ENCODE results near the gene TP73.

The TP73 gene

DNA sequence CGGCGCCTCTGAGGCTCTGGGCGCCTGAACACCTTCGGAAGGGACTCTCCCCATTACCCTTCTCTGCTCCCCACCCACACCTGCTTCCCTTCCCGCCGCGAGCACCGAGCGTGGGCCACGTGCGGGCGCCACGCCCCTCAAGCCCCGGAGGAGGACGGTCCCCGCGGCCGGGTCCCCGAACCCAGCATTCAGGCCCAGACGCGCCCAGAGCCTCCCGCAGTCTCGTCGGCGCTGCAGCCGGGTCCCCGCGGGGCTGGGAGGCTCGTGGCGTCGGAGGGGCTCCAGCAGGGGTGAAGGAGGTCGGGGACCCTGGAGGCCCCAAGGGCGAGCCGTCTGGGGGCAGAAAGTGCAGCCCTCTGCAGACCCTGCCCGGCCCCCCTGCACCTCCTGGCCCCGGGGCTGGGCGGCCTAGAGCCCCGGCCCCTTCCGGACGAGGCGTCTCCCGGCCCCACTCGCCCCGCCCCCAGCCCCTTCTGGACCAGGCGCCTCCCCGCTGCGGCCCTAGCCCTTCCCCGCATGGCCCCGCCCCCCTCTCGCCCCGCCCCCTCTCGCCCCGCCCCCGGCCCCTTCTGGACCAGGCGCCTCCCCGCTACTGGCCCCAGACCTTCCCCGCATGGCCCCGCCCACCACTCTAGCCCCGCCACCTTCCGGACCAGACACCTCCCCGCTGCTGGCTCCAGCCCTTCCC, 119.9 kb downstream of the TP73 start:
- peak; percentile 99 for DNase-seq (ENCODE audit: extremely low spot score)
- TF ChIP-seq L3MBTL2 (conservative IDR thresholded peaks at IDR 0.05) (peak; percentile 75), CTBP1 (IDR thresholded peaks at IDR 0.05; ENCODE audit: borderline replicate concordance) (no peak), ZNF384 (IDR thresholded peaks at IDR 0.05) (no peak)
- ChIA-PET POLR2A (interaction anchor here (0.6 to 3.0 kb wide), 3 partner anchors 11 to 44 kb away, joined by 3 to 11 read pairs (median 5); partner anchors contain the start of gene LRRC47), CTCF (no interaction called here)

DNA sequence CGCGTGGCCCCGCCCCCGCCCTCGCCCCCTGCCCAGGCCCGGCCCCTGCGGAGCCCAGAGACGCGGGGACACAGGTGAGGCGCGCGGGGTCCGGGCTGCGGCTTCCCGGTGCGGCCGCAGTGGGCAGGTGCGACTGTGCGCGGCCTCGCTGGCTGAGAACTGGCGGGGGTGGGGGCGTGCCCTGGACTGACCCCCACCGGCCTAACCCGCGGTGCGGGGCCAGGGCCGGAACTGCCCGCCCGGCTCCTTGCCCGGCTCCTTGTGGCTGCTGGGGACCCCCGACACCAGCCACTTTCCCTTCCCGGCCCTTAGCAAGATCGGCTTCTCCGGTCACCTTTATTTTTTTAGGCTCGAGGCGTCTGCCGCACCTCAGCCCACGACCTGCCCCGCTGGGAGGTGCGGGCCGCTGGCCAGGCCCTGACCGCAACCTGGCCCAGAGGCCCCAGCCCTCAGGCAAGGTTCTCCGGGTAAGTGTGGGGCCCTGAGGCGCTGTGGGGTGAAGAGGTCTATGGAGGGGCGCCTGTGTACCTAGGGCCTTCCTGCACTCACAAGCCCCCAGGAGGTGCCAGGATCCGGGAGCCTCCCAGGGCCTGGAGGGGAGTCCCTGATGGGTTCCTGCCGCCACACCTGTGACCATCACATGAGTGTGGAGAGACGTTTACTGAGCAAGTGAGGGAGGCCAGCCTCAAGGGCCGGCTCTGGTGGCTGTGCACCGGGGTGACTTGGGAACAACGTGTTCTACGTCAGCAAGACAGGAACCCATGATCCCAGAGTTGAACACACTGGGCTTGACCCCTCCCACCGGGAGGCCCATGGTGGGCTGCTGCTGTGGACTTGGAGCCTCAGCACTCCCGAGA, 120.6 kb downstream of the TP73 start, which contains the start of gene SMIM1:
Gene SMIM1, plus strand, starts transcription at position 35 of the 857 bp plus-strand sequence. CDS start 2,625 bp downstream, outside the sequence.
- CTCF ChIA-PET, result no interaction called here
- POLR2A ChIA-PET, result interaction anchor here (1.6 kb wide), 1 partner anchor 24 kb away, joined by 3 read pairs; the partner anchor contains the start of gene LRRC47

DNA sequence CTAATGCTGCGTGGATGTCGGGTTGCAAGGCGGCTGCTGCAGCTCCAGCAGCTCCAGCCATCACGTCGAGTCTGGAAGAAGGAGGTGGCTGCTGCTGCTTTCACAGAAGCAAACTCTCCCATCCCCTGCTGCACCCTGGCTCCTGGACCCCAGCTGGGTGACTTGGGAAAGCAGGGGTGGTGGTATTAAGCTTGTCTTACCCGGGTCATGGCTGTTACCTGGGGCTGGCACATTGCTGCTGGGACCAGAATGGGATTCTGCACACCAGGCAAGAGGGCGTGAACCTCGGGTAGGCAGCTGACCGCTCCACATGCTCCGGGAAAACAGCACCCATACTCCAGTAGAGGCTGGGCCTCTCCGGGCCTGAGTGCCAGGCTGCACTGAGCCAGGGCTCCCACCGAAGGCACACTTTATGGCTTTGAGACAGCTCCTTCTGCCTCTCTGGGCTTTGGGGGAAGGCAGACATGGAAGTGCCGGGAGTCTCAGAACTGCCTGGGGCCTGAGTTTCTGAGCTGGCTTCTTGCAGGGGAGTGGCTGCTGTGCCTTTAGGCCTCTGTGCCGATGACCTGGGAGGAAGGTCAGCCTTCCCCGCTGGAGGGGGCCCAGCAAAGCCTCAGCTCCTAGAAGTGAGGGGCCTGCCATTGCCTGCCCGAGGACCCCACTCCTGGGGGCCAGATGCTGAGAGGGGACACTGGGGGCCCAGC, 121.4 kb downstream of the TP73 start:
- ChIA-PET CTCF (no interaction called here), POLR2A (interaction anchor here (1.6 kb wide), 1 partner anchor 23 kb away, joined by 3 read pairs; the partner anchor contains the start of gene LRRC47)
- DNase-seq (ENCODE audit: extremely low spot score), result no peak
- TF ChIP-seq LEF1 (IDR thresholded peaks at IDR 0.05; ENCODE audit: borderline replicate concordance) (no peak), SUZ12 (IDR thresholded peaks at IDR 0.05) (no peak), FOXA1 (IDR thresholded peaks at IDR 0.05) (no peak), SP1 (IDR thresholded peaks at IDR 0.05) (no peak), FOXM1 (IDR thresholded peaks at IDR 0.05; ENCODE audit: borderline replicate concordance) (no peak), L3MBTL2 (conservative IDR thresholded peaks at IDR 0.05) (no peak), NFRKB (IDR thresholded peaks at IDR 0.05) (no peak)
- TF ChIP-seq, protein P1, sequence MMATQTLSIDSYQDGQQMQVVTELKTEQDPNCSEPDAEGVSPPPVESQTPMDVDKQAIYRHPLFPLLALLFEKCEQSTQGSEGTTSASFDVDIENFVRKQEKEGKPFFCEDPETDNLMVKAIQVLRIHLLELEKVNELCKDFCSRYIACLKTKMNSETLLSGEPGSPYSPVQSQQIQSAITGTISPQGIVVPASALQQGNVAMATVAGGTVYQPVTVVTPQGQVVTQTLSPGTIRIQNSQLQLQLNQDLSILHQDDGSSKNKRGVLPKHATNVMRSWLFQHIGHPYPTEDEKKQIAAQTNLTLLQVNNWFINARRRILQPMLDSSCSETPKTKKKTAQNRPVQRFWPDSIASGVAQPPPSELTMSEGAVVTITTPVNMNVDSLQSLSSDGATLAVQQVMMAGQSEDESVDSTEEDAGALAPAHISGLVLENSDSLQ (IDR thresholded peaks at IDR 0.05), result no peak

More for the DNA sequence above, 120.6 kb downstream of the TP73 start, which contains the start of gene SMIM1:
- DNase-seq (ENCODE audit: extremely low spot score), result no peak
- TF ChIP-seq HDGF (IDR thresholded peaks at IDR 0.05; ENCODE audit: borderline replicate concordance) (no peak), TARDBP (IDR thresholded peaks at IDR 0.05) (no peak), LEF1 (IDR thresholded peaks at IDR 0.05; ENCODE audit: borderline replicate concordance) (no peak), FOXK2 (IDR thresholded peaks at IDR 0.05) (no peak), ELF4 (IDR thresholded peaks at IDR 0.05) (no peak), NFRKB (IDR thresholded peaks at IDR 0.05) (no peak), BHLHE40 (IDR thresholded peaks at IDR 0.05; ENCODE audit: borderline replicate concordance) (no peak), FOXM1 (IDR thresholded peaks at IDR 0.05; ENCODE audit: borderline replicate concordance) (no peak)

DNA sequence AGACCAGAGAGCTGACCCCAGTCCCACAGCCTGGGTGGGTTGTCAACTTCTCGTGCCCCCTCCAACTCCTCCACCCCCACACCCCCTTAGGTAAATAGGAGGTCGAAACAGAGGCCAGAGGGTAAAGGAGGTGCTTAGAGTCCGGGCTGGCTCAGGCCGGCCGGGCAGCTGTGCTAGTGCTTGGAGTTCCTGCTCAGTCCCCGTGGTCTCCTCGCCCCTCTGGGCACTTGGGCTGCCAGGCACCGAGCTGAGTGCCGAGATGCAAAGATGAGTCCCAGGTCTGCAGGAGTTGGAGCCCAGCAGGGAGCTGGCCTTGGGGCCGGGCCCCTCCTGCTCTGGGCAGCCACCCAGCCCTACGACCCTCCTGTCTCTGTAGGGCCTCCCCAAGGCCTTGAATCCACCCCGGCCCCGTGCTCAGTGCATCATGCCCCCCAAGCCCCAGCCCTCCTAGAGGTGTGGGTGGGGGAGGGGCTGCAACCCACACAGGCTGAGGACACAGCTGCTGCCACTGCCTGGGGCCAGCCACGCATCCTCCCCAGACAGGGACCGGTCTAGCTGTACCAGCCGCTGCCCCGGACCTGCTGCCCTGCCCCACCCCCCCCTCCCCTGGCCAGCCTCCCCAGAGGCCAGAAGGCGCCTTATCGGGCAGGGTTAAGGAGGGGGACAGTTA, 122.1 kb downstream of the TP73 start:
- DNase-seq (ENCODE audit: extremely low spot score), result no peak
- TF ChIP-seq SP1 (IDR thresholded peaks at IDR 0.05) (no peak), SUZ12 (IDR thresholded peaks at IDR 0.05) (no peak), FOXK2 (IDR thresholded peaks at IDR 0.05) (no peak), ELF4 (IDR thresholded peaks at IDR 0.05) (no peak), FOXA1 (IDR thresholded peaks at IDR 0.05) (no peak), BHLHE40 (IDR thresholded peaks at IDR 0.05; ENCODE audit: borderline replicate concordance) (no peak), FOXM1 (IDR thresholded peaks at IDR 0.05; ENCODE audit: borderline replicate concordance) (no peak), ARNT (IDR thresholded peaks at IDR 0.05) (no peak), L3MBTL2 (conservative IDR thresholded peaks at IDR 0.05) (no peak), NFRKB (IDR thresholded peaks at IDR 0.05) (no peak), HDGF (IDR thresholded peaks at IDR 0.05; ENCODE audit: borderline replicate concordance) (no peak), ZNF384 (IDR thresholded peaks at IDR 0.05) (no peak)
- TF ChIP-seq, protein P1 (IDR thresholded peaks at IDR 0.05), result no peak
- ChIA-PET POLR2A (interaction anchor here (1.6 kb wide), 1 partner anchor 22 kb away, joined by 3 read pairs; the partner anchor contains the start of gene LRRC47), CTCF (no interaction called here)

DNA sequence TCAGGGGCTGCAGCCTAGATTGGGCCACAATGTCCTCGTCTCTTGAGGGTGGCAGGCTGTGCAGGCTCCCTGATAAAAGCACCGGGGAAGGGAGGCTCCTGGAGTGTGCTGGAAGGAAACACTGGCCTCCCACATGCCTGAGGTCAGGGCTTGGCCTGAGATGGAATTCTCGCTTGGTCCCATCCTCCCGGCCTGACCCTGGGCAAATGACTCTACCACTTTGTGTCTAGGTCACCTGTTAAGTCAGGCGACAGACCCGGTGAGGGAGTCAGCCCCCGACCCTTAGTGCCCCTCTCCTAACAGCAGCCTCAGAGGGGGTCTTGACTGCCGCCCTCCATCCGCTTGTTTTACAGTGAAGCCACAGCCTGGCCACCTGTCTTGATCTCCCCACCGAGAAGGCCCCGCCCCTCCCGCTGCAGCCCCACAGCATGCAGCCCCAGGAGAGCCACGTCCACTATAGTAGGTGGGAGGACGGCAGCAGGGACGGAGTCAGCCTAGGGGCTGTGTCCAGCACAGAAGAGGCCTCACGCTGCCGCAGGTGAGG, 122.7 kb downstream of the TP73 start:
- no peak for DNase-seq (ENCODE audit: extremely low spot score)
- POLR2A ChIA-PET, result interaction anchor here (0.7 to 1.6 kb wide), 2 partner anchors 21 to 22 kb away, joined by 3 read pairs; partner anchors contain the start of gene LRRC47

More for the DNA sequence above, 122.7 kb downstream of the TP73 start:
- CTCF ChIA-PET, result no interaction called here
- TF ChIP-seq BHLHE40 (IDR thresholded peaks at IDR 0.05; ENCODE audit: borderline replicate concordance) (no peak), FOXK2 (IDR thresholded peaks at IDR 0.05) (no peak), SP1 (IDR thresholded peaks at IDR 0.05) (no peak), CTBP1 (IDR thresholded peaks at IDR 0.05; ENCODE audit: borderline replicate concordance) (no peak), HDGF (IDR thresholded peaks at IDR 0.05; ENCODE audit: borderline replicate concordance) (no peak), ELF4 (IDR thresholded peaks at IDR 0.05) (no peak), ZNF384 (IDR thresholded peaks at IDR 0.05) (no peak), NFRKB (IDR thresholded peaks at IDR 0.05) (no peak), SUZ12 (IDR thresholded peaks at IDR 0.05) (no peak), FOXM1 (IDR thresholded peaks at IDR 0.05; ENCODE audit: borderline replicate concordance) (no peak), FOXA1 (IDR thresholded peaks at IDR 0.05) (no peak), L3MBTL2 (conservative IDR thresholded peaks at IDR 0.05) (no peak), LEF1 (IDR thresholded peaks at IDR 0.05; ENCODE audit: borderline replicate concordance) (no peak)
- TF ChIP-seq, protein P1 (IDR thresholded peaks at IDR 0.05), result no peak

All from HEK293T (cell line).